Vagina (tissue), 2 donors: ENCODE measurements around the gene OCSTAMP. TPM values are rescaled to one million over a fixed set of nuclear protein-coding genes. Genes with fewer than 3 reads are reported as not detected.
A peak's percentile ranks its signal among the peaks of the same experiment; 100 is the strongest.

ENCODE experiments used
- DNase-seq, 2 donors: peaks; one replicate each; pipeline ENCODE4 v3.0.0-alpha.2; 2017; ENCODE audit errors: extremely low spot score in 2 of 2
- H3K27ac ChIP-seq: fragments of 200-600 bp; sonication (generic); one replicate; pipeline ENCODE4 v1.5.1; 2019
- H3K27me3 ChIP-seq: fragments of 200-600 bp; sonication (generic); one replicate; pipeline ENCODE4 v1.5.1; 2019
- H3K36me3 ChIP-seq, 2 donors: fragments of 200-600 bp; sonication (generic); one replicate each; pipeline ENCODE4 v1.5.1; 2017 to 2019
- H3K4me1 ChIP-seq: fragments of 200-600 bp; sonication (generic); one replicate; pipeline ENCODE4 v1.5.1; 2019
- H3K4me3 ChIP-seq, 2 donors: fragments of 200-600 bp; sonication (generic); 1 replicate in 1 of 2; 2 replicates in 1 of 2; pipeline ENCODE4 v1.5.1; 2016 to 2019
- H3K9me3 ChIP-seq: fragments of 200-600 bp; sonication (generic); one replicate; pipeline ENCODE4 v1.5.1; 2019
- CTCF ChIP-seq, 3 experiments: fragments of 450-650 bp in 2 of 3; fragments of 200-600 bp in 1 of 3; sonication (generic) in 1 of 3; IDR thresholded peaks; one replicate each; pipeline ENCODE4 v1.5.1; 2017 to 2019; ENCODE audit warnings: antibody characterized with exemption in 3 of 3, mild to moderate bottlenecking in 2 of 3, moderate library complexity in 2 of 3
- POLR2A ChIP-seq, 2 donors: fragments of 450-650 bp; IDR thresholded peaks; one replicate each; pipeline ENCODE4 v1.6.1; 2017; ENCODE audit warnings: antibody characterized with exemption in 2 of 2, mild to moderate bottlenecking in 2 of 2, moderate library complexity in 2 of 2
- POLR2AphosphoS5 ChIP-seq, 2 donors: sonication (generic); formaldehyde crosslinking; IDR thresholded peaks; one replicate each; pipeline ENCODE4 v1.9.0; 2017; ENCODE audit warnings: antibody characterized with exemption in 2 of 2, mild to moderate bottlenecking in 2 of 2, low read depth in 1 of 2; ENCODE audit not compliant: insufficient read depth in 1 of 2
- intact Hi-C: fragments of 100-400 bp; cut with DNase I; formaldehyde crosslinking; loops from one replicate; pipeline ENCODE4 v1.15.1; 2023
- total RNA-seq: library from RNA; depleted of rRNA; stranded (reverse); fragments of >200 nt; gene quantifications from one replicate; pipeline ENCODE4 v1.2.3, GENCODE V29; 2016

The OCSTAMP gene
- total RNA-seq, 1 donor from 2014 or later = not detected

- peaks cover 6% of the 10 kb centered on the region for H3K4me1 ChIP-seq
- no peaks in the 10 kb centered on the region for H3K27me3 ChIP-seq
- H3K27ac ChIP-seq = no peak overlapping the region
- TF ChIP-seq POLR2A (IDR thresholded peaks at IDR 0.05) = no peak
- no peak for TF ChIP-seq CTCF (IDR thresholded peaks at IDR 0.05)
- no peak for TF ChIP-seq POLR2AphosphoS5 (IDR thresholded peaks at IDR 0.05; ENCODE audit: insufficient read depth in 1 of 2, low read depth in 1 of 2)
- H3K36me3 ChIP-seq = no peaks in the 10 kb centered on the region
- no peak for DNase-seq
- no peaks in the 10 kb centered on the region for H3K9me3 ChIP-seq
- H3K4me3 ChIP-seq = no peak overlapping the region
- intact Hi-C loops = loop anchor here (10.0 kb wide), 1 partner anchor 119 kb away; the partner anchor contains the start of gene TP53RK
These were observed 15.7 kb upstream of the OCSTAMP start for GRCh38 chr20:46566125-46566524.

- TF ChIP-seq POLR2A (IDR thresholded peaks at IDR 0.05) (no peak), CTCF (IDR thresholded peaks at IDR 0.05) (no peak), POLR2AphosphoS5 (IDR thresholded peaks at IDR 0.05; ENCODE audit: insufficient read depth in 1 of 2, low read depth in 1 of 2) (no peak)
- peaks cover 6% of the 10 kb centered on the region for H3K4me1 ChIP-seq
- no peaks in the 10 kb centered on the region for H3K27me3 ChIP-seq
- intact Hi-C loops = loop anchor here (10.0 kb wide), 1 partner anchor 120 kb away; the partner anchor contains the start of gene TP53RK
- no peak overlapping the region for H3K27ac ChIP-seq
- no peak for DNase-seq
- H3K36me3 ChIP-seq = no peaks in the 10 kb centered on the region
- H3K4me3 ChIP-seq = no peak overlapping the region
- no peaks in the 10 kb centered on the region for H3K9me3 ChIP-seq
These were observed 13.9 kb upstream of the OCSTAMP start for GRCh38 chr20:46564241-46564957.

- H3K36me3 ChIP-seq = no peaks in the 10 kb centered on the region
- H3K27me3 ChIP-seq = no peaks in the 10 kb centered on the region
- no peak overlapping the region for H3K27ac ChIP-seq
- no peak overlapping the region for H3K4me3 ChIP-seq
- H3K9me3 ChIP-seq = no peaks in the 10 kb centered on the region
- H3K4me1 ChIP-seq = peaks cover 6% of the 10 kb centered on the region
- DNase-seq = no peak
- intact Hi-C loops = loop anchor here (10.0 kb wide), 1 partner anchor 121 kb away; the partner anchor contains the start of gene TP53RK
- TF ChIP-seq POLR2AphosphoS5 (IDR thresholded peaks at IDR 0.05; ENCODE audit: insufficient read depth in 1 of 2, low read depth in 1 of 2) = no peak
- no peak for TF ChIP-seq POLR2A (IDR thresholded peaks at IDR 0.05)
These were observed 13.4 kb upstream of the OCSTAMP start for GRCh38 chr20:46563860-46564221.

- no peak for TF ChIP-seq POLR2AphosphoS5 (IDR thresholded peaks at IDR 0.05; ENCODE audit: insufficient read depth in 1 of 2, low read depth in 1 of 2)
- TF ChIP-seq CTCF (IDR thresholded peaks at IDR 0.05) = no peak
- TF ChIP-seq POLR2A (IDR thresholded peaks at IDR 0.05) = no peak
- intact Hi-C loops = loop anchor here (10.0 kb wide), 1 partner anchor 121 kb away; the partner anchor contains the start of gene TP53RK
- Histone ChIP-seq H3K9me3 (no peaks in the 10 kb centered on the region), H3K36me3 (no peaks in the 10 kb centered on the region), H3K27ac (peak overlapping the region; percentile 40), H3K27me3 (no peaks in the 10 kb centered on the region), H3K4me3 (no peak overlapping the region), H3K4me1 (peaks cover 6% of the 10 kb centered on the region)
- no peak for DNase-seq
These were observed 12.9 kb upstream of the OCSTAMP start for GRCh38 chr20:46563170-46563859.

GRCh38 chr20:46562373-46563169 lies 12.1 kb upstream of the OCSTAMP start:
- intact Hi-C loops = loop anchor here (10.0 kb wide), 1 partner anchor 122 kb away; the partner anchor contains the start of gene TP53RK
- peaks cover 6% of the 10 kb centered on the region for H3K4me1 ChIP-seq
- peak overlapping the region; percentile 28 to 47 for H3K4me3 ChIP-seq
- no peak for DNase-seq
- no peaks in the 10 kb centered on the region for H3K36me3 ChIP-seq
- peak overlapping the region; percentile 40 for H3K27ac ChIP-seq
- H3K9me3 ChIP-seq = no peaks in the 10 kb centered on the region
- TF ChIP-seq CTCF (IDR thresholded peaks at IDR 0.05) (peak; percentile 70 to 78 (median 71)), POLR2AphosphoS5 (IDR thresholded peaks at IDR 0.05; ENCODE audit: insufficient read depth in 1 of 2, low read depth in 1 of 2) (no peak), POLR2A (IDR thresholded peaks at IDR 0.05) (no peak)
- no peaks in the 10 kb centered on the region for H3K27me3 ChIP-seq
